Measurements from ENCODE around the gene UBE2J2. TPM values are rescaled to one million over a fixed set of nuclear protein-coding genes. Genes with fewer than 3 reads are reported as not detected.

UBE2J2 gene
- polyA plus RNA-seq, 2 of the 4 experiments (the other 2 are of a cell fraction): 21.2 to 36.2 TPM

DNA sequence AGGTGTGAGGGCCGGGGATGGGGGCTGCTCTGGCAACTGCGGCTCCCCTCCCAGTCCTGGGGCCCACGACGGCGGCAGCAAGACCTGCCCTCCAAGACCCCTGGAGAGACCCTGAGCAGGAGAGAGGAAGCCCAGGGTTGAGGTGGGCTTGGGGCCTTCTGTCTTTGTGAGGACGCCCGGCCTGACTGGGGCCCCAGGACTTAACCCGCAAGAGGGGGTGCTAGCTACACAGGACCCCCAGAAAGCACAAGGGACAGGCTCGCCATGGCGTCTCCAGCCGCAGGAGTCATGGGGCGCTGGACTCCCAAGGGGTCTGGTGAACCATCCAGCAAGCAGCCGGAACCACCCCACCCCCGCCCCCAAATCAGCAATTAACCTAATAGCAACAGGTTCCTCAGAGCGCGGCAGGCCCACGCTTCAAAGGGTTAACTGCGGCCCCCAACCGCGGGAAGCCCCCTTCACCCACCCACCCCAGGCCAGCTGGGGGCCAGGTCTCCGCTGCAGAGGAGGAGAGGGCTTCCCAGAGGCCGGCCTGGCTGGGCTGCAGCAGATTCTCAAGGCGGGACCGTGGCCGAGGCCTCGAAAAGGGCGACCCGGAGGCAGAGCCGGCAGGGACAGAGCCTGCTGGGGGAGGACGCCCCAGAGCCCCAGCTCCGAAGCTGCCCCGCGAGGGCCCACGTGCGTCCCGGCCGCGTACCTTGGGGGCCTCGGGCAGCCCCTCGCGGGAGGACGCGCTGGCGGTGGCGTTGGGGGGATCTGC, 27.7 kb downstream of the UBE2J2 start:
- no peak for ATAC-seq
- peak overlapping the region in 1 of 2 experiments; percentile 52; a peak in 1 of 6 replicates for H3K27ac ChIP-seq
- CTCF ChIA-PET: no interaction called here
- no peaks in the 10 kb centered on the region for H3K9me3 ChIP-seq
- 0 out of 3 replicates have a peak, but pooled peaks cover 10% of the 10 kb centered on the region for H3K4me1 ChIP-seq
- POLR2A ChIA-PET: interaction anchor here (0.6 kb wide), 1 partner anchor 9 kb away, joined by 4 read pairs; no protein-coding TSS in a partner anchor
- FAIRE-seq: no peak
- no peak for DNase-seq (ENCODE audit: low read depth in 1 of 2, low spot score in 1 of 2)
- TF ChIP-seq JUNB (IDR thresholded peaks at IDR 0.05): no peak
- no peak for TF ChIP-seq MYC (IDR thresholded peaks at IDR 0.05; ENCODE audit: borderline replicate concordance, low read length)
- TF ChIP-seq ZC3H11A (IDR thresholded peaks at IDR 0.05): no peak
- TF ChIP-seq HOXB5 (CRISPR knock-in tag; IDR thresholded peaks at IDR 0.05): no peak
- no peak for TF ChIP-seq POLR2A (IDR thresholded peaks at IDR 0.05; ENCODE audit: low read length)
- TF ChIP-seq, protein P1, sequence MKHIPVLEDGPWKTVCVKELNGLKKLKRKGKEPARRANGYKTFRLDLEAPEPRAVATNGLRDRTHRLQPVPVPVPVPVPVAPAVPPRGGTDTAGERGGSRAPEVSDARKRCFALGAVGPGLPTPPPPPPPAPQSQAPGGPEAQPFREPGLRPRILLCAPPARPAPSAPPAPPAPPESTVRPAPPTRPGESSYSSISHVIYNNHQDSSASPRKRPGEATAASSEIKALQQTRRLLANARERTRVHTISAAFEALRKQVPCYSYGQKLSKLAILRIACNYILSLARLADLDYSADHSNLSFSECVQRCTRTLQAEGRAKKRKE (CRISPR knock-in tag; IDR thresholded peaks at IDR 0.05; ENCODE audit: low read depth): no peak
- TF ChIP-seq KDM5A (IDR thresholded peaks at IDR 0.05): no peak
- TF ChIP-seq FOSL2 (IDR thresholded peaks at IDR 0.05): no peak
- TF ChIP-seq FOSL2 (CRISPR knock-in tag; IDR thresholded peaks at IDR 0.05): no peak
- TF ChIP-seq, protein P2, sequence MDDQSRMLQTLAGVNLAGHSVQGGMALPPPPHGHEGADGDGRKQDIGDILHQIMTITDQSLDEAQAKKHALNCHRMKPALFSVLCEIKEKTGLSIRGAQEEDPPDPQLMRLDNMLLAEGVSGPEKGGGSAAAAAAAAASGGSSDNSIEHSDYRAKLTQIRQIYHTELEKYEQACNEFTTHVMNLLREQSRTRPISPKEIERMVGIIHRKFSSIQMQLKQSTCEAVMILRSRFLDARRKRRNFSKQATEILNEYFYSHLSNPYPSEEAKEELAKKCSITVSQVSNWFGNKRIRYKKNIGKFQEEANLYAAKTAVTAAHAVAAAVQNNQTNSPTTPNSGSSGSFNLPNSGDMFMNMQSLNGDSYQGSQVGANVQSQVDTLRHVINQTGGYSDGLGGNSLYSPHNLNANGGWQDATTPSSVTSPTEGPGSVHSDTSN (IDR thresholded peaks at IDR 0.05): no peak
- no peak for TF ChIP-seq ZNF302 (CRISPR knock-in tag; IDR thresholded peaks at IDR 0.05)
- no peak for TF ChIP-seq MAFK (IDR thresholded peaks at IDR 0.05; ENCODE audit: partially characterized antibody)
- TF ChIP-seq RCOR1 (IDR thresholded peaks at IDR 0.05; ENCODE audit: low read depth, low read length): no peak
- TF ChIP-seq CEBPB (IDR thresholded peaks at IDR 0.05): no peak
- TF ChIP-seq SMC3 (IDR thresholded peaks at IDR 0.05): no peak
- no peak overlapping the region for H3K4me3 ChIP-seq
- WGBS (ENCODE audit: missing lambda C conversion rate): 96% methylated on average over 16 of the region's 45 CpGs
- no peak overlapping the region for H3K4me2 ChIP-seq

DNA sequence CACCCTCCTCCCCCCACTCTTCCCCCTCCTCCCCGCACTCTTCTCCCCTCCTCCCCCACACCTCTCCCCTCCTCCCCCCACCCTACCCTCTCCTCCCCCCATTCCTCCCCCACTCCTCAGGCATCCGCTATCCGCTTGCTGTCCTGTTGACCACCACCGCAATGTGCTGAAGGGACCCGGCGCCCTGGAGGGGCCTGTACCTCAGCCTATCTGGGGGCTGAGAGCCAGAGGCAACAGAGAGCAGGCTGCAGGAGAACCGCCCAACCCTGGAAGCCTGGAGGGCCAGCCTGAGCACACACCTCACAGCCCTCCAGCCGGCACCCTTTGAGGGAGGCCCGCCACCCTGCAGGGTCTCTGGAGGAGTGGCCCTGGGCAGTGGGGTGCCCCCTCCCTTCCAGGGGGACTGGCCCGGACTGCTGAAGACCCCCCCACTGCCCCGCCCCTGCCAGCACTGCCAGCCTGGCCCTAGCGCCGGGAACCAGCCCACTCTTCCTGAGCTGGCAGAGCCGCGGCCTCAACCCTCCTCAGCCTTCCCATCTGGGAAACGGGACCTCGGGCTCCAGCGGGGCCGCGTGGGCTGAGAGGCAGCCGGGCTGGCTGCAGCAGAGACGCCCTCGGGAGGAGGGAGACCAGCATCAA, 28.4 kb downstream of the UBE2J2 start:
- no peak overlapping the region for H3K4me3 ChIP-seq
- H3K9me3 ChIP-seq: no peaks in the 10 kb centered on the region
- ATAC-seq: no peak
- TF ChIP-seq TFCP2L1 (CRISPR knock-in tag; IDR thresholded peaks at IDR 0.05): no peak
- TF ChIP-seq ZSCAN20 (CRISPR knock-in tag; IDR thresholded peaks at IDR 0.05): no peak
- TF ChIP-seq HEYL (CRISPR knock-in tag; IDR thresholded peaks at IDR 0.05): no peak
- no peak for TF ChIP-seq RNF2 (IDR thresholded peaks at IDR 0.05; ENCODE audit: borderline replicate concordance, low read depth)
- TF ChIP-seq, protein P3, sequence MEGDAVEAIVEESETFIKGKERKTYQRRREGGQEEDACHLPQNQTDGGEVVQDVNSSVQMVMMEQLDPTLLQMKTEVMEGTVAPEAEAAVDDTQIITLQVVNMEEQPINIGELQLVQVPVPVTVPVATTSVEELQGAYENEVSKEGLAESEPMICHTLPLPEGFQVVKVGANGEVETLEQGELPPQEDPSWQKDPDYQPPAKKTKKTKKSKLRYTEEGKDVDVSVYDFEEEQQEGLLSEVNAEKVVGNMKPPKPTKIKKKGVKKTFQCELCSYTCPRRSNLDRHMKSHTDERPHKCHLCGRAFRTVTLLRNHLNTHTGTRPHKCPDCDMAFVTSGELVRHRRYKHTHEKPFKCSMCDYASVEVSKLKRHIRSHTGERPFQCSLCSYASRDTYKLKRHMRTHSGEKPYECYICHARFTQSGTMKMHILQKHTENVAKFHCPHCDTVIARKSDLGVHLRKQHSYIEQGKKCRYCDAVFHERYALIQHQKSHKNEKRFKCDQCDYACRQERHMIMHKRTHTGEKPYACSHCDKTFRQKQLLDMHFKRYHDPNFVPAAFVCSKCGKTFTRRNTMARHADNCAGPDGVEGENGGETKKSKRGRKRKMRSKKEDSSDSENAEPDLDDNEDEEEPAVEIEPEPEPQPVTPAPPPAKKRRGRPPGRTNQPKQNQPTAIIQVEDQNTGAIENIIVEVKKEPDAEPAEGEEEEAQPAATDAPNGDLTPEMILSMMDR (IDR thresholded peaks at IDR 0.05): no peak
- no peak for TF ChIP-seq RFX5 (IDR thresholded peaks at IDR 0.05)
- peaks cover 10% of the 10 kb centered on the region; the same call in 1 of the 3 replicates for H3K4me1 ChIP-seq
- no peak for DNase-seq (ENCODE audit: low read depth in 1 of 2, low spot score in 1 of 2)
- H3K27ac ChIP-seq: peak overlapping the region in 1 of 2 experiments; percentile 52; a peak in 1 of 6 replicates
- FAIRE-seq: no peak
- ChIA-PET CTCF (no interaction called here), POLR2A (no interaction called here)
- WGBS (ENCODE audit: missing lambda C conversion rate): 82% methylated on average over 9 of the region's 23 CpGs
- H3K4me2 ChIP-seq: no peak overlapping the region
